ENCODE data around the gene MATN1. TPM values are rescaled to one million over a fixed set of nuclear protein-coding genes. Genes with fewer than 3 reads are reported as not detected.
A peak's percentile ranks its signal among the peaks of the same experiment; 100 is the strongest.
"Not testable (repeated sequence)": the region's sequence is repeated elsewhere in the genome, so short reads cannot be mapped to it uniquely, and the experiment has no call there.

The MATN1 gene
- total and polyA plus RNA-seq, 2 experiments from 2014 or later = 0.32 TPM; not detected in 1

DNA sequence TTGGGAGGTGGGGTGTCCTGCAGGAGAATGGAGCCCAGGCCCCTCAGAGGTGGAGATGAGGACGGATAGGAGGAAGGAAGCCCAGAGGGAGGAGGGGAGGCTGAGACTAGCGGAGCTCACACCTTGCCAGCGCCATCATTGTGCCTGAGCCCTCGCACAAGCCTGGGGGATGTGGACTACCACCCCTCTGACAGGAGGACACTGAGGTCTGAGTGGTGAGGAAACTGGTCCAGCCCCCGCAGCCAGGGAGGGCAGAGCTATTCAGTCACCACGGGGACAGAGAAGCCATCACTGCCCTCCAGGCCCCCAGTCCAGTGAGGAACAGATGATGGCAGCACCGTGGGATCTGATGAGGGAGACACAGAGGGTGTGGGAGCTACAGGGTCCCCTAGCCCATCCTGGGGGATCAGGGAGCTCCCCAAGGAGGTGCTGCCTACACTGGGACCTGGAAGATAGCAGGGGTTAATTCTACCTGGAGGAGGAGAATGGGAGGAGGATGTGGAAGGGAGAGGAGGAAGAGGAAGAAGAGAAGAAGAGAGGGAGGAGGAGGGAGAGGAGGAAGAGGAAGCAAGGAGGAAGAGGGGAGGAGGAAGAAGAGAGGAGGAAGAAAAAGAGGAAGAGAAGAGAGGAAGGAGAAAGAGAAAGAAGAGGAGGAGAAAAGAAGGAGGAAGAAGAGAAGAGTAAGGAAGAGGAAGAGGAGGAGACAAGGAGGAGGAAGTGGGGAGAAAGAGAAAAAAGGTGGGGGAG, 31.0 kb downstream of the MATN1 start:
- no peaks in the 10 kb centered on the region for H4K20me1 ChIP-seq (ENCODE audit: insufficient read depth)
- H3K4me2 ChIP-seq (ENCODE audit: unreplicated experiment) = no peak overlapping the region
- WGBS, 2 experiments (ENCODE audit: low coverage in 1 of 2, low lambda C conversion rate in 2 of 2, missing lambda C conversion rate in 2 of 2) = 84 to 85% methylated on average over 7 of the region's 7 CpGs
- no peaks in the 10 kb centered on the region for H3K36me3 ChIP-seq (ENCODE audit: low read depth)
- in situ Hi-C loops (cut with MboI) = no loop called here
- H3K9ac ChIP-seq = no peak overlapping the region
- no peaks in the 10 kb centered on the region for H3K9me2 ChIP-seq (ENCODE audit: insufficient read depth)
- no peaks in the 10 kb centered on the region for H3K9me3 ChIP-seq (ENCODE audit: low read depth)
- no peak overlapping the region for H3K27ac ChIP-seq
- no peak for DNase-seq
- no peaks in the 10 kb centered on the region for H3K79me2 ChIP-seq (ENCODE audit: insufficient read depth)
- no peak overlapping the region for H3K4me3 ChIP-seq
- TF ChIP-seq EZH2 (IDR thresholded peaks at IDR 0.05; ENCODE audit: insufficient read depth, poor library complexity, severe bottlenecking) (no peak), EZH2phosphoT487 (IDR thresholded peaks at IDR 0.05; ENCODE audit: insufficient read depth, low read depth) (no peak)
- peaks cover 7% of the 10 kb centered on the region; the same call in 1 of the 2 replicates for H3K4me1 ChIP-seq (ENCODE audit: insufficient read depth)
- no peaks in the 10 kb centered on the region for H3K27me3 ChIP-seq (replicated peaks; ENCODE audit: insufficient read depth)
- 0 out of 2 replicates have a peak, but pooled peaks cover 3% of the 10 kb centered on the region for H3F3A ChIP-seq (ENCODE audit: insufficient read depth)
- H2AFZ ChIP-seq = no peak overlapping the region

DNA sequence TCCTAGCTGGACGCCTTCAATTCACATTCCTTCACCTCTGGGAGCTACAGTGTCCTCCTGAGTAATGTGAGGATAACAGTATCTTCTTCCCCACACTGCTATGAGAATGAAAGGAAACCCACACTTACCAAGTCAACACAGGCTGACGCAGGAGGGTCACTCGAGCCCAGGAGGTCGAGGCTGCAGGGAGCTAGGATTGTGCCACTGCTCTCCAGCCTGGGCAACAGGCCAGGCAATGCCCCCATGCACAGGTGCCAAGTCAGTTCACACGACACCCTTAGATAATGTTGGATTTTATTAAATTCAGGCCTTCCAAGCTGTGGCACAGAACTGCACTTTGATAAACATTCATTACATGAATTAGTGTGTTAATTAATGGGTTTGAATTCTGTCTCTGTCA, 31.9 kb downstream of the MATN1 start:
- 83 to 86% methylated on average over 5 of the region's 5 CpGs for WGBS, 2 experiments (ENCODE audit: low coverage in 1 of 2, low lambda C conversion rate in 2 of 2, missing lambda C conversion rate in 2 of 2)

DNA sequence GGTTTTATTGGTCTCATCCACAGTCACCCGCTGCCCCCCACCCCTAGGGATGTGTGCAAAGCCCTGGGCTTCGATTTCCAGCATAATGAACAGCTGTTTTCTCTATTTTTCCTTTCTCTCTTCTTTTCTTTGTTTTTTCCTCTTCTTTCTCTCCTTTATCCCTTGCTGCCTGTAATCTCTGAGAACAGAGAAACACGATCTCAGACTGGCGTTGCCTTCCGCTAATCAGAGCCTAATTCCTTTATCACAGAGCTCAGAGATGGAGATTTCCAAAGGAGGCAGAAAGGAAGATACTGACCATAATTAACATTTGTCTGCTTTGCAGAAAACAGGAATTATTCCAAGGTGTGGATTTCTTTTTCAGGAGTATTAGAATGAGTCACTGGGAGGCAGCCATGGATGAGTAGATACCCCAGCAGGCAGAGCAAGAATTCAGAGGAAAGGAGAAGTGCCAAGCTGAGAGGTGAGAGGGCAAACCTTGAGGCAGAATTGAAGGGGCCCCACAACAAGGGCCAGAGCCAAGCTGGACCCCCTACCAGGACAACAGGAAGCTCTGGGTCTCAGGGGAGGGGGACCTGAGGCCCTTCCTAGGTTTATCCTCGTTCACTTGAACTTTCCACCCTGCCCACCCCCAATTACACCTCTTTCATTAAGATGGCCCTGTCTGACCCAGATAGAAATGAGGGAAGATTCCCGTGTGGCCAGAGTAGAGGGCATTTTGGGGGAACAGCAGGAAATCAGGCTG, 33.3 kb downstream of the MATN1 start:
- DNase-seq = peak; percentile 46
- Histone ChIP-seq H3F3A (ENCODE audit: insufficient read depth) (0 out of 2 replicates have a peak, but pooled peaks cover 3% of the 10 kb centered on the region), H3K4me1 (ENCODE audit: insufficient read depth) (peaks cover 7% of the 10 kb centered on the region; the same call in 1 of the 2 replicates), H3K4me2 (ENCODE audit: unreplicated experiment) (no peak overlapping the region), H3K79me2 (ENCODE audit: insufficient read depth) (no peaks in the 10 kb centered on the region), H3K4me3 (no peak overlapping the region), H3K36me3 (ENCODE audit: low read depth) (no peaks in the 10 kb centered on the region), H3K9ac (no peak overlapping the region), H4K20me1 (ENCODE audit: insufficient read depth) (no peaks in the 10 kb centered on the region), H3K27me3 (replicated peaks; ENCODE audit: insufficient read depth) (no peaks in the 10 kb centered on the region), H3K9me3 (ENCODE audit: low read depth) (no peaks in the 10 kb centered on the region), H2AFZ (no peak overlapping the region), H3K9me2 (ENCODE audit: insufficient read depth) (no peaks in the 10 kb centered on the region), H3K27ac (no peak overlapping the region)
- WGBS, 2 experiments (ENCODE audit: low coverage in 1 of 2, low lambda C conversion rate in 2 of 2, missing lambda C conversion rate in 2 of 2) = 80 to 81% methylated on average over 7 of the region's 7 CpGs
- TF ChIP-seq EZH2phosphoT487 (IDR thresholded peaks at IDR 0.05; ENCODE audit: insufficient read depth, low read depth) (no peak), EZH2 (IDR thresholded peaks at IDR 0.05; ENCODE audit: insufficient read depth, poor library complexity, severe bottlenecking) (no peak)
- in situ Hi-C loops (cut with MboI) = no loop called here

More for the DNA sequence above, 31.9 kb downstream of the MATN1 start:
- no peaks in the 10 kb centered on the region for H3K27me3 ChIP-seq (replicated peaks; ENCODE audit: insufficient read depth)
- no peaks in the 10 kb centered on the region for H3K79me2 ChIP-seq (ENCODE audit: insufficient read depth)
- H3K4me2 ChIP-seq (ENCODE audit: unreplicated experiment) = no peak overlapping the region
- H3K36me3 ChIP-seq (ENCODE audit: low read depth) = no peaks in the 10 kb centered on the region
- no peak overlapping the region for H3K4me3 ChIP-seq
- H3F3A ChIP-seq (ENCODE audit: insufficient read depth) = 0 out of 2 replicates have a peak, but pooled peaks cover 3% of the 10 kb centered on the region
- in situ Hi-C loops (cut with MboI) = no loop called here
- no peak overlapping the region for H3K27ac ChIP-seq
- H2AFZ ChIP-seq = no peak overlapping the region
- H3K4me1 ChIP-seq (ENCODE audit: insufficient read depth) = peaks cover 7% of the 10 kb centered on the region; the same call in 1 of the 2 replicates
- TF ChIP-seq EZH2 (IDR thresholded peaks at IDR 0.05; ENCODE audit: insufficient read depth, poor library complexity, severe bottlenecking) (no peak), EZH2phosphoT487 (IDR thresholded peaks at IDR 0.05; ENCODE audit: insufficient read depth, low read depth) (no peak)
- no peaks in the 10 kb centered on the region for H3K9me3 ChIP-seq (ENCODE audit: low read depth)
- no peak for DNase-seq
- no peak overlapping the region for H3K9ac ChIP-seq
- H4K20me1 ChIP-seq (ENCODE audit: insufficient read depth) = no peaks in the 10 kb centered on the region
- H3K9me2 ChIP-seq (ENCODE audit: insufficient read depth) = no peaks in the 10 kb centered on the region

DNA sequence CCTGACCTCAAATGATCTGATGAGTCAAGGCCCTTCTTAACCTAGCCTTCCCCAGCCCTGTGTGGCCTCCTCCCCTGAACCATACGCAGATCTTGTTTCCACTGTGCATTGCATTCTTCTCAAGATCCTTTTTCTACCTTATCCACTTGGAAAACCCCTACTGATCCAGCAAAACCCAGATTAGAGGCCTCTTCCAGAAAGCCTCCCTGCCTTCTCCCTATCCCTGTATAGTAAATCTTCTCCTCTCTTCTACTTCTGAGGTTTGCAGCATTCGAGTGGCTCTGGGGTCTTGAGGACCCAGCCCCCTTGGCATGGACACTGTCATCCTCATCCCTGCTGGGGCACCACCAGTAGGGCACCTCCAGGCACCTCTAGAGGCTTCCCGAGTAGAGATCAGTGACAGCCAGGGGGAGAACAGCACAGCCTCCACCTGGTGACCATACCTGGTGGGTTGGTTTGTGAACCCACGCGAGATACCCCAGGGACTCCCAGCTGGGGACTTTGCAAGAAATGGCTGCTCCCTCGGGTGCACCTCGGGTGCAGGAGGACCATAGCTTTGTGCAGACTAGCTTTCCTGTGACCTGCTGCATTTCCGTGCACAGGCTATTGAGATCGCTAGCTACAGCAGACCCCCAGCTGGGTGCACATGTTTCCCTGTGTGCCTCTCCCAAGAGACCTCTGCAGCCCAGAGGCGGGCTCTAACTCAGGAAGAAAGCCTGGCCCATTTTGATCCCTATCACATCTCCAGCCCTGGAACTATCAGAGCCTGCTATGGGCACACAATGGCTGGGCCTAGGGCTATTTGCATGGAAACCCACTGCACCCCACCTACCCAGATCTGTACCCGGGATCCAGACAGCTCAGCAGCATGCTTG, 34.2 kb downstream of the MATN1 start:
- Histone ChIP-seq H3K27me3 (replicated peaks; ENCODE audit: insufficient read depth) (0 out of 2 replicates have a peak, but pooled peaks cover 8% of the 10 kb centered on the region), H3K9me3 (ENCODE audit: low read depth) (no peaks in the 10 kb centered on the region), H3K79me2 (ENCODE audit: insufficient read depth) (no peaks in the 10 kb centered on the region), H3K36me3 (ENCODE audit: low read depth) (no peaks in the 10 kb centered on the region), H3K9ac (no peak overlapping the region), H4K20me1 (ENCODE audit: insufficient read depth) (no peaks in the 10 kb centered on the region), H3F3A (ENCODE audit: insufficient read depth) (0 out of 2 replicates have a peak, but pooled peaks cover 3% of the 10 kb centered on the region), H3K4me2 (ENCODE audit: unreplicated experiment) (no peak overlapping the region), H3K27ac (no peak overlapping the region), H2AFZ (no peak overlapping the region), H3K4me1 (ENCODE audit: insufficient read depth) (peaks cover 7% of the 10 kb centered on the region; the same call in 1 of the 2 replicates), H3K9me2 (ENCODE audit: insufficient read depth) (no peaks in the 10 kb centered on the region), H3K4me3 (no peak overlapping the region)
- TF ChIP-seq EZH2phosphoT487 (IDR thresholded peaks at IDR 0.05; ENCODE audit: insufficient read depth, low read depth) (no peak), EZH2 (IDR thresholded peaks at IDR 0.05; ENCODE audit: insufficient read depth, poor library complexity, severe bottlenecking) (no peak)
- in situ Hi-C loops (cut with MboI) = no loop called here
- no peak for DNase-seq
- 86 to 90% methylated on average over 11 of the region's 11 CpGs for WGBS, 2 experiments (ENCODE audit: low coverage in 1 of 2, low lambda C conversion rate in 2 of 2, missing lambda C conversion rate in 2 of 2)

DNA sequence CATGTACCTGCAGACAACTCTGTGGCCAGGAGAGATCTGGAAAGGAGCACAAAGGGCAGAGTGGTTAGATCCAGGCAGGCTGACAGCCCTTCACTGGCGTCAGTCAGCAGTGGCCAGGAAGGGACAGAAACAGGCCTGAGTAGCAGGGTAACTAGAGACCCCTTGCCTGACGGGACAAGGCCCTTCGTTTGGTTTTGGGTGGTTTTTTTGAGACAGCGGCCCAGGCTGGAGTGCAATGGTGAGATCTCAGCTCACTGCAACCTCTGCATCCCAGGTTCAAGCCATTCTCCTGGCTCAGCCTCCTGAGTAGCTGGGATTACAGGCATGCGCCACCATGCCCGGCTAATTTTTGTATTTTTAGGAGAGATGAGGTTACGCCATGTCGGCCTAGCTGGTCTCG, 34.9 kb downstream of the MATN1 start:
- H3K9ac ChIP-seq; H3K4me3 ChIP-seq; H3K27ac ChIP-seq; H3K27me3 ChIP-seq (replicated peaks; ENCODE audit: insufficient read depth); H3K9me3 ChIP-seq (ENCODE audit: low read depth); DNase-seq; H3F3A ChIP-seq (ENCODE audit: insufficient read depth); H3K4me1 ChIP-seq (ENCODE audit: insufficient read depth); in situ Hi-C loops (cut with MboI); H3K4me2 ChIP-seq (ENCODE audit: unreplicated experiment); H2AFZ ChIP-seq; H3K79me2 ChIP-seq (ENCODE audit: insufficient read depth); H3K36me3 ChIP-seq (ENCODE audit: low read depth); H4K20me1 ChIP-seq (ENCODE audit: insufficient read depth); H3K9me2 ChIP-seq (ENCODE audit: insufficient read depth): not testable (repeated sequence)
- 89 to 92% methylated on average over 9 of the region's 9 CpGs for WGBS, 2 experiments (ENCODE audit: low coverage in 1 of 2, low lambda C conversion rate in 2 of 2, missing lambda C conversion rate in 2 of 2)
